HCT116 (cell line): ENCODE measurements around the gene CFAP46. TPM values are rescaled to one million over a fixed set of nuclear protein-coding genes. Genes with fewer than 3 reads are reported as not detected.

Experiments used
- ATAC-seq: fragments of 200-7000 bp; cut with Tn5 transposase; 2 replicates; pipeline ENCODE4 v1.9.1; 2020; ENCODE audit warnings: mild to moderate bottlenecking, moderate library complexity
- BruUV-seq: library from RNA; stranded (reverse); fragments of 400-500 nt; replicated peaks from 2 replicates; lab custom pipeline; 2021; lab: Mats Ljungman, UMichigan
- CTCF ChIA-PET: fragments of 300-600 bp; sonication (Branson Sonifier 250); formaldehyde crosslinking; loops from one replicate; lab custom pipeline; 2021; ENCODE audit warnings: antibody characterized with exemption; lab: Charles Lee
- POLR2A ChIA-PET: fragments of 300-600, 350-600 bp; sonication (Branson Sonifier 250); formaldehyde crosslinking; loops from one replicate; lab custom pipeline; 2021; ENCODE audit warnings: antibody characterized with exemption; lab: Charles Lee
- RAD21 ChIA-PET, 2 experiments: fragments of 300-600 bp; sonication (Branson Sonifier 250); formaldehyde crosslinking; loops; one replicate each; lab custom pipeline; 2023; ENCODE audit warnings: low total read pairs in 2 of 2; ENCODE audit not compliant: uncharacterized antibody in 2 of 2, unreplicated experiment in 2 of 2, low non-redundant PET in 1 of 2; lab: Charles Lee
- DNase-seq: peaks from one replicate; pipeline ENCODE4 v3.0.0-alpha.2; 2010; ENCODE audit warnings: low read depth, low spot score
- H2AFZ ChIP-seq: fragments of 200-600 bp; shearing (Covaris generic), sonication (generic); 2 replicates; pipeline ENCODE4 v1.6.1; 2017; ENCODE audit warnings: low read depth, mixed run types, mixed read lengths, antibody characterized with exemption, low read length; ENCODE audit not compliant: poor library complexity, severe bottlenecking
- H3K27ac ChIP-seq: 2 replicates; pipeline ENCODE4 v1.5.1; 2012; ENCODE audit warnings: low read depth, low read length
- H3K27me3 ChIP-seq: fragments of 200-600 bp; sonication (generic); 2 replicates; pipeline ENCODE4 v1.6.1; 2016; ENCODE audit warnings: mixed run types, low read length, mixed read lengths; ENCODE audit not compliant: insufficient read depth
- H3K36me3 ChIP-seq, 2 experiments: fragments of 200-500 bp in 1 of 2; fragments of 200-600 bp in 1 of 2; sonication (Bioruptor generic) in 1 of 2; sonication (generic) in 1 of 2; 2 replicates each; pipeline versions ENCODE4 v1.5.1 to v1.6.1; 2014 to 2016; ENCODE audit warnings: low read length in 2 of 2, inconsistent platforms in 1 of 2, mixed read lengths in 1 of 2, mixed run types in 1 of 2; ENCODE audit not compliant: insufficient read depth in 2 of 2, control insufficient read depth in 1 of 2
- H3K4me1 ChIP-seq, 2 experiments: fragments of 200-600 bp in 1 of 2; sonication (generic) in 1 of 2; 2 replicates each; pipeline versions ENCODE4 v1.5.1 to v1.6.1; 2012 to 2017; ENCODE audit warnings: low read length in 2 of 2, inconsistent platforms in 1 of 2, mild to moderate bottlenecking in 1 of 2, mixed read lengths in 1 of 2, mixed run types in 1 of 2, moderate library complexity in 1 of 2; ENCODE audit not compliant: insufficient read depth in 2 of 2, control insufficient read depth in 1 of 2
- H3K4me2 ChIP-seq: fragments of 200-600 bp; sonication (generic); 2 replicates; pipeline ENCODE4 v1.6.1; 2017; ENCODE audit warnings: mixed run types, low read length, mixed read lengths
- H3K4me3 ChIP-seq, 2 experiments: fragments of 200-600 bp in 1 of 2; sonication (generic) in 1 of 2; replicated peaks in 1 of 2; 2 replicates each; pipeline ENCODE4 v1.5.1; 2011 to 2016; ENCODE audit warnings: low read length in 2 of 2, control low read depth in 1 of 2, low read depth in 1 of 2, mild to moderate bottlenecking in 1 of 2, mixed read lengths in 1 of 2, mixed run types in 1 of 2
- H3K79me2 ChIP-seq: fragments of 200-600 bp; sonication (generic); 2 replicates; pipeline ENCODE4 v1.6.1; 2017; ENCODE audit warnings: mild to moderate bottlenecking, mixed run types, low read length, moderate library complexity, mixed read lengths; ENCODE audit not compliant: insufficient read depth
- H3K9ac ChIP-seq: fragments of 200-600 bp; sonication (generic); 2 replicates; pipeline ENCODE4 v1.6.1; 2016; ENCODE audit warnings: low read length, mixed read lengths
- H3K9me2 ChIP-seq: fragments of 200-600 bp; sonication (generic), shearing (Covaris generic); 2 replicates; pipeline ENCODE4 v1.6.1; 2017; ENCODE audit warnings: mixed run types, mild to moderate bottlenecking, moderate library complexity; ENCODE audit not compliant: insufficient read depth
- H3K9me3 ChIP-seq, 2 experiments: fragments of 200-500 bp in 1 of 2; fragments of 200-600 bp in 1 of 2; sonication (Bioruptor generic) in 1 of 2; sonication (generic) in 1 of 2; 2 replicates each; pipeline ENCODE4 v1.6.1; 2014 to 2017; ENCODE audit warnings: low read length in 2 of 2, mixed read lengths in 2 of 2, inconsistent platforms in 1 of 2, low read depth in 1 of 2, mild to moderate bottlenecking in 1 of 2, mixed run types in 1 of 2, moderate library complexity in 1 of 2; ENCODE audit not compliant: control insufficient read depth in 1 of 2, insufficient read depth in 1 of 2
- H4K20me1 ChIP-seq: fragments of 200-600 bp; sonication (generic), shearing (Covaris generic); 2 replicates; pipeline ENCODE4 v1.6.1; 2017; ENCODE audit warnings: mixed run types, mild to moderate bottlenecking, moderate library complexity; ENCODE audit not compliant: insufficient read depth
- CEBPB ChIP-seq: IDR thresholded peaks from 2 replicates; pipeline ENCODE4 v1.6.1; 2012; ENCODE audit warnings: low read depth
- EZH2phosphoT487 ChIP-seq: fragments of 200-600 bp; IDR thresholded peaks from 2 replicates; pipeline ENCODE4 v1.6.1; 2018; ENCODE audit warnings: antibody characterized with exemption, borderline replicate concordance
- FOSL1 ChIP-seq: IDR thresholded peaks from 2 replicates; pipeline ENCODE4 v1.6.1; 2012; ENCODE audit warnings: low read depth
- POLR2AphosphoS5 ChIP-seq: IDR thresholded peaks from 2 replicates; pipeline ENCODE4 v1.6.1; 2011; ENCODE audit warnings: mild to moderate bottlenecking, low read depth, low read length, moderate library complexity
- RAD21 ChIP-seq: IDR thresholded peaks from 2 replicates; pipeline ENCODE4 v1.6.1; 2012; ENCODE audit warnings: low read depth, mild to moderate bottlenecking
- SIN3A ChIP-seq: IDR thresholded peaks from 2 replicates; pipeline ENCODE4 v1.6.1; 2012; ENCODE audit warnings: low read depth
- TCF7L2 ChIP-seq: IDR thresholded peaks from 2 replicates; pipeline ENCODE4 v1.7.0; 2011; ENCODE audit warnings: borderline replicate concordance, inconsistent platforms; ENCODE audit not compliant: insufficient read depth, insufficient read length; ENCODE audit errors: extremely low read depth
- ZFX ChIP-seq: fragments of 450-650 bp; IDR thresholded peaks from 2 replicates; pipeline ENCODE4 v1.6.1; 2017
- ZNF274 ChIP-seq: fragments of 200-500 bp; sonication (Bioruptor generic); IDR thresholded peaks from 2 replicates; pipeline ENCODE4 v1.6.1; 2014; ENCODE audit warnings: mild to moderate bottlenecking, low read depth, low read length, inconsistent platforms
- intact Hi-C: fragments of 100-400 bp; cut with micrococcal nuclease; formaldehyde crosslinking; loops from 2 replicates; pipeline ENCODE4 v1.10.0; 2022
- total RNA-seq: library from RNA; stranded (reverse); gene quantifications from one replicate; pipeline ENCODE4 v1.2.1, GENCODE V29; 2021; ENCODE audit not compliant: unreplicated experiment
- TF ChIP-seq, protein P1 (sequence below), 3 experiments: fragments of 200-600 bp in 1 of 3; sonication (generic) in 1 of 3; IDR thresholded peaks in 2 of 3; conservative IDR thresholded peaks in 1 of 3; 2 replicates each; pipeline ENCODE4 v1.5.1; 2012 to 2017; ENCODE audit warnings: low read depth in 2 of 3, low read length in 2 of 3, antibody characterized with exemption in 1 of 3, borderline replicate concordance in 1 of 3, control low read depth in 1 of 3, mild to moderate bottlenecking in 1 of 3, mixed read lengths in 1 of 3, mixed run types in 1 of 3, moderate library complexity in 1 of 3; ENCODE audit not compliant: insufficient read depth in 1 of 3
- TF ChIP-seq, protein P2 (sequence below): IDR thresholded peaks from 2 replicates; pipeline ENCODE4 v1.6.1; 2012; ENCODE audit warnings: low read depth

CFAP46 gene
- total RNA-seq, 1 experiment from 2014 or later: 1.4 TPM

DNA sequence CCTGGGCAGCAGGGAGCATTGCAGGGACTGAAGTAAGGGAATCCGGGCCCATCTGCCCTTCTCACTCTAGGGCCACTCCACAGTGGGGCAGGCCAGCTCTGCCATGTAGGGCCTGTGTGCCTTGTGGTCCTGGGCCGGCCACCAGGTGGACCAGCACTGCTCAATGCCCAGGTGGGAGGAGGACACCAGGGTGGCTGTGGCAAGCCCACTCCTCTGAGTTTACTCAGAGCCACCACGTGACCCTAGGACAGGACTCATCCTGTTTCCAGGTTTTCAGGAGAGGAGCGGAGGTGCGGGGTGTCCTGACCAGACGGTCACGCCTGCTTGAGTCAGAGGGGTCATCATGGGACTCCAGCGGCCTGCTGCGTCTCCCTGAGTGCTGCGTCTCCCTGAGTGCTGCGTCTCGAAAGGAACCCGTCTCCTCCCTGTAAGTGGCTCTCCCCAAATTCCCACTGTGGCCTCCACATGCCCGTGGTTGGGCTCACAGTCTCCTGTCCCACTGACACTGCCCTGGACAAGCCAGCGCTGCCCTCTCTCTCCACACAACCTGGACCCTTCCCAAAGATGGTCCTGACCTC lies 2.9 kb downstream of the CFAP46 start:
- H3K9me3 ChIP-seq: no peaks in the 10 kb centered on the region
- ChIA-PET POLR2A (no interaction called here), CTCF (no interaction called here), RAD21 (no interaction called here)
- H2AFZ ChIP-seq: no peak overlapping the region
- no peak overlapping the region for H3K4me3 ChIP-seq
- no TSS peak for BruUV-seq
- H3K79me2 ChIP-seq: no peaks in the 10 kb centered on the region
- no peak for ATAC-seq
- no peak overlapping the region for H3K4me2 ChIP-seq
- H3K4me1 ChIP-seq: peaks cover 0 to 7% of the 10 kb centered on the region in 2 experiments; a peak in 1 of 4 replicates
- intact Hi-C loops: no loop called here
- no peak overlapping the region for H3K27ac ChIP-seq
- no peak for DNase-seq
- no peaks in the 10 kb centered on the region for H3K9me2 ChIP-seq
- no peak for TF ChIP-seq POLR2AphosphoS5
- TF ChIP-seq, protein P1, sequence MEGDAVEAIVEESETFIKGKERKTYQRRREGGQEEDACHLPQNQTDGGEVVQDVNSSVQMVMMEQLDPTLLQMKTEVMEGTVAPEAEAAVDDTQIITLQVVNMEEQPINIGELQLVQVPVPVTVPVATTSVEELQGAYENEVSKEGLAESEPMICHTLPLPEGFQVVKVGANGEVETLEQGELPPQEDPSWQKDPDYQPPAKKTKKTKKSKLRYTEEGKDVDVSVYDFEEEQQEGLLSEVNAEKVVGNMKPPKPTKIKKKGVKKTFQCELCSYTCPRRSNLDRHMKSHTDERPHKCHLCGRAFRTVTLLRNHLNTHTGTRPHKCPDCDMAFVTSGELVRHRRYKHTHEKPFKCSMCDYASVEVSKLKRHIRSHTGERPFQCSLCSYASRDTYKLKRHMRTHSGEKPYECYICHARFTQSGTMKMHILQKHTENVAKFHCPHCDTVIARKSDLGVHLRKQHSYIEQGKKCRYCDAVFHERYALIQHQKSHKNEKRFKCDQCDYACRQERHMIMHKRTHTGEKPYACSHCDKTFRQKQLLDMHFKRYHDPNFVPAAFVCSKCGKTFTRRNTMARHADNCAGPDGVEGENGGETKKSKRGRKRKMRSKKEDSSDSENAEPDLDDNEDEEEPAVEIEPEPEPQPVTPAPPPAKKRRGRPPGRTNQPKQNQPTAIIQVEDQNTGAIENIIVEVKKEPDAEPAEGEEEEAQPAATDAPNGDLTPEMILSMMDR (IDR thresholded peaks at IDR 0.05 in 2 of 3, conservative IDR thresholded peaks at IDR 0.05 in 1 of 3; ENCODE audit: borderline replicate concordance in 1 of 3, insufficient read depth in 1 of 3, low read depth in 2 of 3, low read length in 2 of 3): no peak
- TF ChIP-seq EZH2phosphoT487: no peak
- no peak for TF ChIP-seq RAD21
- no peak for TF ChIP-seq ZNF274
- TF ChIP-seq TCF7L2: no peak
- no peak for TF ChIP-seq CEBPB
- TF ChIP-seq ZFX: no peak
- no peak for TF ChIP-seq SIN3A
- TF ChIP-seq, protein P2, sequence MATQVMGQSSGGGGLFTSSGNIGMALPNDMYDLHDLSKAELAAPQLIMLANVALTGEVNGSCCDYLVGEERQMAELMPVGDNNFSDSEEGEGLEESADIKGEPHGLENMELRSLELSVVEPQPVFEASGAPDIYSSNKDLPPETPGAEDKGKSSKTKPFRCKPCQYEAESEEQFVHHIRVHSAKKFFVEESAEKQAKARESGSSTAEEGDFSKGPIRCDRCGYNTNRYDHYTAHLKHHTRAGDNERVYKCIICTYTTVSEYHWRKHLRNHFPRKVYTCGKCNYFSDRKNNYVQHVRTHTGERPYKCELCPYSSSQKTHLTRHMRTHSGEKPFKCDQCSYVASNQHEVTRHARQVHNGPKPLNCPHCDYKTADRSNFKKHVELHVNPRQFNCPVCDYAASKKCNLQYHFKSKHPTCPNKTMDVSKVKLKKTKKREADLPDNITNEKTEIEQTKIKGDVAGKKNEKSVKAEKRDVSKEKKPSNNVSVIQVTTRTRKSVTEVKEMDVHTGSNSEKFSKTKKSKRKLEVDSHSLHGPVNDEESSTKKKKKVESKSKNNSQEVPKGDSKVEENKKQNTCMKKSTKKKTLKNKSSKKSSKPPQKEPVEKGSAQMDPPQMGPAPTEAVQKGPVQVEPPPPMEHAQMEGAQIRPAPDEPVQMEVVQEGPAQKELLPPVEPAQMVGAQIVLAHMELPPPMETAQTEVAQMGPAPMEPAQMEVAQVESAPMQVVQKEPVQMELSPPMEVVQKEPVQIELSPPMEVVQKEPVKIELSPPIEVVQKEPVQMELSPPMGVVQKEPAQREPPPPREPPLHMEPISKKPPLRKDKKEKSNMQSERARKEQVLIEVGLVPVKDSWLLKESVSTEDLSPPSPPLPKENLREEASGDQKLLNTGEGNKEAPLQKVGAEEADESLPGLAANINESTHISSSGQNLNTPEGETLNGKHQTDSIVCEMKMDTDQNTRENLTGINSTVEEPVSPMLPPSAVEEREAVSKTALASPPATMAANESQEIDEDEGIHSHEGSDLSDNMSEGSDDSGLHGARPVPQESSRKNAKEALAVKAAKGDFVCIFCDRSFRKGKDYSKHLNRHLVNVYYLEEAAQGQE: no peak
- TF ChIP-seq FOSL1: no peak
- H3K27me3 ChIP-seq: no peaks in the 10 kb centered on the region
- no peaks in the 10 kb centered on the region for H3K36me3 ChIP-seq
- no peaks in the 10 kb centered on the region for H4K20me1 ChIP-seq
- no peak overlapping the region for H3K9ac ChIP-seq
